ENCODE measurements around the gene GANC. TPM values are rescaled to one million over a fixed set of nuclear protein-coding genes. Genes with fewer than 3 reads are reported as not detected.
A peak's percentile ranks its signal among the peaks of the same experiment; 100 is the strongest.

Gene GANC
- total and polyA plus RNA-seq, 9 of the 15 experiments (the other 6 are each of a cell fraction or from before 2014, with no cell fraction given) = 10.9 to 19.0 (median 14.5) TPM

GRCh38 chr15:42272939-42273899, at the start of gene GANC, which contains the start of gene TMEM87A (continued):
- TF ChIP-seq CUX1 (CRISPR knock-in tag; IDR thresholded peaks at IDR 0.05) (no peak), IFI16 (CRISPR knock-in tag; IDR thresholded peaks at IDR 0.05) (no peak), ZBED1 (IDR thresholded peaks at IDR 0.05) (no peak), HMGN3 (IDR thresholded peaks at IDR 0.05; ENCODE audit: borderline replicate concordance, extremely low read depth, insufficient read length, low read depth, low read length) (no peak), WHSC1 (IDR thresholded peaks at IDR 0.05; ENCODE audit: low read length) (no peak), HNRNPK (IDR thresholded peaks at IDR 0.05; ENCODE audit: low read depth, low read length, poor library complexity, severe bottlenecking) (no peak), CCNT2 (IDR thresholded peaks at IDR 0.05; ENCODE audit: borderline replicate concordance, extremely low read depth, insufficient read length, low read depth, low read length) (no peak), PHF21A (IDR thresholded peaks at IDR 0.05; ENCODE audit: borderline replicate concordance, low read depth) (no peak), ELF2 (CRISPR knock-in tag; IDR thresholded peaks at IDR 0.05) (peak; percentile 55; the same call in 1 of the 2 replicates), BCLAF1 (IDR thresholded peaks at IDR 0.05; ENCODE audit: borderline replicate concordance in 1 of 2, control insufficient read depth in 1 of 2, low read depth in 2 of 2, low read length in 1 of 2) (no peak), MLX (CRISPR knock-in tag; conservative IDR thresholded peaks at IDR 0.05) (no peak), EP400 (IDR thresholded peaks at IDR 0.05) (peak; percentile 100), RFX7 (CRISPR knock-in tag; IDR thresholded peaks at IDR 0.05) (no peak), SMAD1 (IDR thresholded peaks at IDR 0.05; ENCODE audit: low read depth, low read length, partially characterized antibody) (peak; percentile 81), ZBTB8A (IDR thresholded peaks at IDR 0.05; ENCODE audit: partially characterized antibody) (no peak)
